GM10266 (cell line): ENCODE data around the gene DNAI1.
"Not testable (repeated sequence)": the region's sequence is repeated elsewhere in the genome, so short reads cannot be mapped to it uniquely, and the experiment has no call there.

ENCODE experiments used
- DNase-seq: peaks from one replicate; pipeline ENCODE4 v3.0.0; 2012; ENCODE audit errors: extremely low spot score
- CTCF ChIP-seq: IDR thresholded peaks from 2 replicates; pipeline ENCODE4 v1.5.1; 2012; ENCODE audit warnings: mild to moderate bottlenecking, low read depth; ENCODE audit not compliant: control insufficient read depth, insufficient read depth; ENCODE audit errors: missing control alignments

The DNAI1 gene

DNA sequence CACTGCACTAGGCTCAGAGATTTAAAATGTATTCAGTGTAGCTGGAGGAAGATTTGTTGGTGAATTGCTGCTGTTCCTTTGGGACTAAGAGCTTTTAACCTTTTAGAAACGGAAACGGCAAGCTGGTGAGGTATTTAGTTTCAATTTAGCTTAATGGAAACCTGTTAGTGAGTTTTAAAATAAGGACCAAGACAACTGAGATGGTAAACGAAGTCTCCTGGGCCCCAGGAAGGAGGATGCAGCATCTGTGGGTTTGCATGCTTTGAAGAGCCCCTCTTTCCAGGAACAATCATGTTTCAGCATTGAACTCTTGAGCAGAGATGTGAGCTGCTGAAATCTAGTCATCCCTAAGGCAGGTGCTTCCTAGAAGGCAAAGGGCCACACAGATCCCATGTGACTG lies 16.5 kb downstream of the DNAI1 start:
- DNase-seq: no peak
- TF ChIP-seq CTCF: no peak

DNA sequence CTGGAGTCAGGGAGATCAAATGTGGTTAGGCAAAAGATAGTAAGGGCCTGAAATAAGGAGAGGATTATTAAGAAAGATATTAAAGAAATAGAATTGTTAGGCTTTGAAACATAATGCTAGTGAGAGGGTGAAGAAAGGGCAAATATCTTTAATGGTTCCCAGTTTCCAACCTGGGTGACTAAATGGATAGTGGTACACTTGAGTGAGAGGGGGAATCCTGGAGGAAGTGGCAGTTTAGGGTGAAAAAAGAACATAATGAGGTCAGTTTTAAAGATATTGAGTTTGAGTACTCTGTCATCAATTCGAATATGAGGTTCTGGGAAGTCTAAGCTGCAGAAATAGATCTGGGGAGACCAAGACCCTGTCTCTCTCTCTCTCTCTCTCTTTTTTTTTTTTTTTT lies 18.9 kb downstream of the DNAI1 start:
- no peak for TF ChIP-seq CTCF

GRCh38 chr9:34479431-34479866 lies 20.8 kb downstream of the DNAI1 start:
- no peak for TF ChIP-seq CTCF
- no peak for DNase-seq

More for the DNA sequence above, 18.9 kb downstream of the DNAI1 start:
- no peak for DNase-seq

- DNase-seq: not testable (repeated sequence)
These were observed 23.0 kb downstream of the DNAI1 start for GRCh38 chr9:34481620-34482019.

GRCh38 chr9:34482746-34483145 lies 24.1 kb downstream of the DNAI1 start:
- DNase-seq: not testable (repeated sequence)

GRCh38 chr9:34484678-34485077 lies 26.1 kb downstream of the DNAI1 start:
- TF ChIP-seq CTCF: no peak
- no peak for DNase-seq

GRCh38 chr9:34485822-34486221 lies 27.2 kb downstream of the DNAI1 start:
- DNase-seq: no peak
- TF ChIP-seq CTCF: no peak

GRCh38 chr9:34486572-34486971 lies 28.0 kb downstream of the DNAI1 start:
- no peak for DNase-seq
- no peak for TF ChIP-seq CTCF
